ENCODE data around the gene TIMMDC1. TPM values are rescaled to one million over a fixed set of nuclear protein-coding genes. Genes with fewer than 3 reads are reported as not detected.
"Not testable (repeated sequence)": the region's sequence is repeated elsewhere in the genome, so short reads cannot be mapped to it uniquely, and the experiment has no call there.

Gene TIMMDC1
- total RNA-seq, 1 donor = 65.6 TPM

DNA sequence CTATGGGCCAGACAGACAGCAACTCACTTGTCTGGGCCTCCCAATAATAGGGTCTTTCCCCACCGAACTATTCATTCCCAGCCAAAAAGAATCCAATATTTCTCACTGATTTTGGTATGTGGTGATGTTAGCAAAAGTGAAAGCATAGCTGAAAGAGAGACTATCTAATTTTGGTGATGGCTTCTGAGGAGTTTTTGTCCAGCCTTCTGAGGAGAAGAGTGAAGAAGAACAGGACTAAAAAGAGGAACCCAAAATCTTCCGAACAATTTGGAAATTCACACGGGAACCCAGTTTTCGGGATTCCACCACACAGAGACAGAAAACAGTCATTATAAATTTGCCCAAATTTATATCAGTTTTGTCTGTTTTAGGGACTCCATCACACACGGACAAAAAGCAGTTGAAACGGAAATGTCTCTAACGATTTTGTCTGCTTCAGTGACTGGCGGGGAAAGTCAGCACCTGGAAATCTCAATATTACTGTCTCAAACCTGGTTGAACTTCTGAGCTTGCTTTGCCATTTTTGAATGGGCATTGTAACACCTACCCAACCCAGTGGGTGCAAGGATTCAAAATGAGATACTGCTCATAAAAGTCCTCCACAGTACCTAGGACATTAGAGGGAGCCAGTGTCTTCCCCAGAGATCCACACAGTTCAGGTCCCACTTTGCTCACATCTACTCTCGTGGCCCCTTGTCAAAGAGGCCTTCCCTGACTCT is 52.0 kb downstream of the TIMMDC1 start:
- TF ChIP-seq, protein P1, sequence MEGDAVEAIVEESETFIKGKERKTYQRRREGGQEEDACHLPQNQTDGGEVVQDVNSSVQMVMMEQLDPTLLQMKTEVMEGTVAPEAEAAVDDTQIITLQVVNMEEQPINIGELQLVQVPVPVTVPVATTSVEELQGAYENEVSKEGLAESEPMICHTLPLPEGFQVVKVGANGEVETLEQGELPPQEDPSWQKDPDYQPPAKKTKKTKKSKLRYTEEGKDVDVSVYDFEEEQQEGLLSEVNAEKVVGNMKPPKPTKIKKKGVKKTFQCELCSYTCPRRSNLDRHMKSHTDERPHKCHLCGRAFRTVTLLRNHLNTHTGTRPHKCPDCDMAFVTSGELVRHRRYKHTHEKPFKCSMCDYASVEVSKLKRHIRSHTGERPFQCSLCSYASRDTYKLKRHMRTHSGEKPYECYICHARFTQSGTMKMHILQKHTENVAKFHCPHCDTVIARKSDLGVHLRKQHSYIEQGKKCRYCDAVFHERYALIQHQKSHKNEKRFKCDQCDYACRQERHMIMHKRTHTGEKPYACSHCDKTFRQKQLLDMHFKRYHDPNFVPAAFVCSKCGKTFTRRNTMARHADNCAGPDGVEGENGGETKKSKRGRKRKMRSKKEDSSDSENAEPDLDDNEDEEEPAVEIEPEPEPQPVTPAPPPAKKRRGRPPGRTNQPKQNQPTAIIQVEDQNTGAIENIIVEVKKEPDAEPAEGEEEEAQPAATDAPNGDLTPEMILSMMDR (IDR thresholded peaks at IDR 0.05; ENCODE audit: insufficient read depth, low read length) = no peak
- DNase-seq (ENCODE audit: low read depth) = no peak
- no peak overlapping the region for H3K4me3 ChIP-seq (ENCODE audit: low read depth, low read length)

DNA sequence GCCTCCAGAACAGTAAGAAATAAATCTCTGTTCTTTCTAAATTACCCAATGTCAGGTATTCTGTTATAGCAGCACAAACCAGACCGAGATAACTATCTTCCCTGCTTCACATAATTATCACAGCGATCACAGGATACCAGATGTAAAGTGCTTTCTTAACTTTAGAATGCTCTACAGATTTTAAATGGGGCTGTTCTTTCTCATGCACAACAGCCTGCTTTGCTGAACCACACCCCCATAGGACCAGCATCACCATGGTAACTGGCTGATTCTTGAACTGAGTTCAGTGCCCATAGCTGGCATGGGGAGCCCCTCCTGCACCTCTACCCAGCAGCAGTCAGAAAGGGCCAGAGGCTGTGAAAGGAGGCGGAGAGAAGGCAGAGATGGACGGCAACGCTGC is 53.3 kb downstream of the TIMMDC1 start:
- TF ChIP-seq, protein P1 (IDR thresholded peaks at IDR 0.05; ENCODE audit: insufficient read depth, low read length) = no peak
- no peak overlapping the region for H3K4me3 ChIP-seq (ENCODE audit: low read depth, low read length)
- DNase-seq (ENCODE audit: low read depth) = no peak

DNA sequence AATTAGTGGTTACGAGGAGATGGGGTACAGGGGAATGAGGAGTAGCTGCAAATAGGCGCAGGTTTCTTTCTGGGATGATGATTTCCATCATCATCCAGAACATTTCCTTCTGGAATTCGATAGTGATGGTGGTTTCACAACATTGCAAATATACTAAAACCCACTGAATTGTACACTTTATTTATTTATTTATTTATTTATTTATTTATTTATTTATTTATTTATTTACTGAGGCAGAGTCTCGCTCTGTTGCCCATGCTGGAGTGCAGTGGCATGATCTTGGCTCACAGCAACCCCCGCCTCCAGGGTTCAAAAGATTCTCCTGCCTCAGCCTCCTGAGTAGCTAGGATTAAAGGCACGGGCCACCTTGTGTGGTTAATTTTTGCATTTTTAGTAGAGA is 54.6 kb downstream of the TIMMDC1 start:
- not testable (repeated sequence) for DNase-seq (ENCODE audit: low read depth); H3K4me3 ChIP-seq (ENCODE audit: low read depth, low read length)

DNA sequence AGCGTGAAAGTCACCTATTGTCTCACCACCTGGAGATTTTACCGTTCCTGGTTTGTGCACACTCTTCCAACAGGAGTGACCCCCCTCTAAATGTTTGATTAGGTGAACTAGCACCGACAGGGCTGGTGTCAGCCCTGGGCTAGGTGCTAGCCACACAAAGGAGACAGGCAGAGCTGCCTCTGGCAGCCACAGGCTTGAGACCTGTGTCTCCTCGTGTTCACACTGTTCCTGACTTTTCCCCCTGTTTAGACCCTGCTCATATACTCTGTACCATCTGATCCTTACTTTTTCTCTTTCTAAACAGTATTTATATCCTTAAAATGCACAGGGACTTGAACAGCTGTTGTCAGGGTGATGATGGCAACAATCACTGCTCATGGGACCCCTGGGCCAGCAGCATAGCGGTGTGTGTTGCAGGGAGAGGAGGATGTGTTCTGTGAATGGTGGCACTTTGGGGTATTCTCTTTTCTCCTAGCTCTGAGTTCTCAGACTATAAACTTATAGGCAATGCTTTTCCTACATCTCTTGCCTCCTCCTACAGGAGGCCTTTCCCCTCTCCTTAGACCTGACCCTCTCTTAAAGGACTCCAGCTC is 55.6 kb downstream of the TIMMDC1 start:
- no peak overlapping the region for H3K4me3 ChIP-seq (ENCODE audit: low read depth, low read length)
- no peak for DNase-seq (ENCODE audit: low read depth)
- TF ChIP-seq, protein P1 (IDR thresholded peaks at IDR 0.05; ENCODE audit: insufficient read depth, low read length) = no peak

DNA sequence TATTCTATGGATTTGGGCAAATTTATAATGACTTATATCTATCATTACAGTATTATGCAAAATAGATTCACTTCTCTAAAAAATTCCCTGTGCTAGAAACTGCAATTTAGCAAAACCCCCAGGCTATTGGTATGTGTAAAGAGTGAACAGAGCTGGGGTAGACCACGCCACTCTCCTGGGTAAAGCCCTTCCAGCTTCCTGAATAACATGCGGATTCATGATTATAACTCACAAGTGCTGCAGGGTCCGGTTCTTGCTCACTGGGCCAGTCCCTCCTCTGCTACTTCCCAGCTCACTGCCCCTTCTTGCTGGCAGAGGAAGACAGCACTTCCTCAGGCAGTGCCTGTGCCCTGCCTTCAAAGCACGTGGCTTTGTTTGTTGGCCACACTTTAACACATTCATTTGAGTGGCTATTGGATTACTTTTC is 57.0 kb downstream of the TIMMDC1 start:
- DNase-seq (ENCODE audit: low read depth) = no peak
- no peak overlapping the region for H3K4me3 ChIP-seq (ENCODE audit: low read depth, low read length)
- TF ChIP-seq, protein P1 (IDR thresholded peaks at IDR 0.05; ENCODE audit: insufficient read depth, low read length) = no peak

DNA sequence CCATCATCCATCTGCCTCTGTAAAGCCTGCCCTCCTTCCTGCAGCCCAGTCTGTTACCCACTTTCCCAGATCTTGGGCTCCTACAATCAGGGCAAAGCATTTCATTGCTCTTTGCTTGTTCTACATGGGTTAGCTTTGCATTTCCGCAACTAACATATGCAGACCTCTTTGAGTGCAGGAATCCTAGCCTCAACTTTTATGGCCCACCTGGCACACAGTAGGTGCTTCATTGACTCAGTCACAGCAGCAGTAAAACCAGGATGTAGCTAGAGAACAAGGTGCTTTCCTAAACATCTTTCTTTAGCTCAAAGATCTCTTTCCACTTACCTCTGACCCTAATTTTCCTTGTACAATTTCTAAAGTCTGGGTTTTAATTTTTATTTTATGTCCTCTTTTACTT is 57.6 kb downstream of the TIMMDC1 start:
- DNase-seq (ENCODE audit: low read depth) = no peak
- H3K4me3 ChIP-seq (ENCODE audit: low read depth, low read length) = no peak overlapping the region
- TF ChIP-seq, protein P1 (IDR thresholded peaks at IDR 0.05; ENCODE audit: insufficient read depth, low read length) = no peak

- DNase-seq (ENCODE audit: low read depth) = no peak
- TF ChIP-seq, protein P1 (IDR thresholded peaks at IDR 0.05; ENCODE audit: insufficient read depth, low read length) = no peak
- H3K4me3 ChIP-seq (ENCODE audit: low read depth, low read length) = no peak overlapping the region
Observed at GRCh38 chr3:119557192-119557876, 59.0 kb downstream of the TIMMDC1 start.
